Measurements from ENCODE around the gene KIF26B.

DNA sequence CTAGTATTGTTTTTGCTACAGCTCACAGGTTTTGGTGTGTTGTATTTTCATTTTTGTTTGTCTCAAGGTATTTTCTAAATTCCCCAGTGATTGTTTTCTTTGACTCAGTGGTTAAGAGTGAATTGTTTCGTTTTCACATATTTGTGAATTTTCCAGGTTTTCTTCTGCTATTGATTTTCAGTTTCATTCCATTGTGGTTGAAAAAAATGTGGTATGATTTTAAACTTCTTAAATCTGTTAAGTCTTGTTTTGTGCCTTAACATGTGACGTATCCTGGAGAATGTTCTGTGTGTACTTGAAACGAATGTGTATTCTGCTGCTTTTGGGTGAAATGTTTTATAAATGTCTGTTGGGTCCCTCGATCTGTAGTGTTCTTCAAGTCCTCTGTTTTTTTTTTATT is 117.9 kb downstream of the KIF26B start:
- TF ChIP-seq, protein P1, sequence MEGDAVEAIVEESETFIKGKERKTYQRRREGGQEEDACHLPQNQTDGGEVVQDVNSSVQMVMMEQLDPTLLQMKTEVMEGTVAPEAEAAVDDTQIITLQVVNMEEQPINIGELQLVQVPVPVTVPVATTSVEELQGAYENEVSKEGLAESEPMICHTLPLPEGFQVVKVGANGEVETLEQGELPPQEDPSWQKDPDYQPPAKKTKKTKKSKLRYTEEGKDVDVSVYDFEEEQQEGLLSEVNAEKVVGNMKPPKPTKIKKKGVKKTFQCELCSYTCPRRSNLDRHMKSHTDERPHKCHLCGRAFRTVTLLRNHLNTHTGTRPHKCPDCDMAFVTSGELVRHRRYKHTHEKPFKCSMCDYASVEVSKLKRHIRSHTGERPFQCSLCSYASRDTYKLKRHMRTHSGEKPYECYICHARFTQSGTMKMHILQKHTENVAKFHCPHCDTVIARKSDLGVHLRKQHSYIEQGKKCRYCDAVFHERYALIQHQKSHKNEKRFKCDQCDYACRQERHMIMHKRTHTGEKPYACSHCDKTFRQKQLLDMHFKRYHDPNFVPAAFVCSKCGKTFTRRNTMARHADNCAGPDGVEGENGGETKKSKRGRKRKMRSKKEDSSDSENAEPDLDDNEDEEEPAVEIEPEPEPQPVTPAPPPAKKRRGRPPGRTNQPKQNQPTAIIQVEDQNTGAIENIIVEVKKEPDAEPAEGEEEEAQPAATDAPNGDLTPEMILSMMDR (IDR thresholded peaks at IDR 0.05; ENCODE audit: low read depth, low read length) = no peak
- TF ChIP-seq, protein P2, sequence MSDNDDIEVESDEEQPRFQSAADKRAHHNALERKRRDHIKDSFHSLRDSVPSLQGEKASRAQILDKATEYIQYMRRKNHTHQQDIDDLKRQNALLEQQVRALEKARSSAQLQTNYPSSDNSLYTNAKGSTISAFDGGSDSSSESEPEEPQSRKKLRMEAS (IDR thresholded peaks at IDR 0.05; ENCODE audit: low read depth, low read length) = no peak

Data from NB4 (cell line).